GM12801 (cell line): ENCODE results near the gene PRKCA.

ENCODE experiments used
- TF ChIP-seq, protein P1 (sequence below): IDR thresholded peaks from one replicate; pipeline ENCODE4 v1.5.1; 2011; ENCODE audit warnings: control low read depth; ENCODE audit not compliant: insufficient read length; ENCODE audit errors: extremely low read depth

PRKCA gene

DNA sequence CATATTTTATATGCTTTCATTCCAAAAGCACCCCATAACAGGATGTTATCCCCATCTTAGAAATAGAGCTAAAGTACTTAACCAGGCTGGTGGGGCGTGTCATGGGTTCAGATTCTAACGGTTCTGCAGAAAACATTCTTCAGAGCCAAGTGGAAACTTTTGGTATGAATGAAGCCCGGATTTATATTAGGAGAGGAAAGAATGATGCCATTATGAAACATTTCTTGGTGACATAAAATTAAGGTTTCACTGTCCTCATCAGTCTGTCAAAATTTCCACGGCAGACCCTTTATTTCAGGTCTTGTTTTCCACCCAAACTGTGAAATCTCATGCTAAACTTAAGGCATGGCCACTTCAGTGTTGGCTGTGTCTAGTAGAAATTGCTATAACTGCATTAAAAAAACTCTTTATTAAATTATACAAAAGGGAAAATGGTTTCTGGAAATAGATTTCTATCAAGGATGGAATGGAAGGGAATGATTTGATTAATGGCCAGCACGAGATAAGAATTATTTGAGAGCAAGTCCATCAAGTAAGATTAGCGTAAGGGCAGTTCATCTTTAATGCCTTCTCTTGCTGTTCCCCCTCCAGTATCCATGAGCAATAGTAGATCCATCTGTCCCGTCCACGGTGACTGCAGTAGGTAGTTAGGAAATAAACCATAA lies 11.7 kb downstream of the PRKCA start:
- TF ChIP-seq, protein P1, sequence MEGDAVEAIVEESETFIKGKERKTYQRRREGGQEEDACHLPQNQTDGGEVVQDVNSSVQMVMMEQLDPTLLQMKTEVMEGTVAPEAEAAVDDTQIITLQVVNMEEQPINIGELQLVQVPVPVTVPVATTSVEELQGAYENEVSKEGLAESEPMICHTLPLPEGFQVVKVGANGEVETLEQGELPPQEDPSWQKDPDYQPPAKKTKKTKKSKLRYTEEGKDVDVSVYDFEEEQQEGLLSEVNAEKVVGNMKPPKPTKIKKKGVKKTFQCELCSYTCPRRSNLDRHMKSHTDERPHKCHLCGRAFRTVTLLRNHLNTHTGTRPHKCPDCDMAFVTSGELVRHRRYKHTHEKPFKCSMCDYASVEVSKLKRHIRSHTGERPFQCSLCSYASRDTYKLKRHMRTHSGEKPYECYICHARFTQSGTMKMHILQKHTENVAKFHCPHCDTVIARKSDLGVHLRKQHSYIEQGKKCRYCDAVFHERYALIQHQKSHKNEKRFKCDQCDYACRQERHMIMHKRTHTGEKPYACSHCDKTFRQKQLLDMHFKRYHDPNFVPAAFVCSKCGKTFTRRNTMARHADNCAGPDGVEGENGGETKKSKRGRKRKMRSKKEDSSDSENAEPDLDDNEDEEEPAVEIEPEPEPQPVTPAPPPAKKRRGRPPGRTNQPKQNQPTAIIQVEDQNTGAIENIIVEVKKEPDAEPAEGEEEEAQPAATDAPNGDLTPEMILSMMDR: no peak

DNA sequence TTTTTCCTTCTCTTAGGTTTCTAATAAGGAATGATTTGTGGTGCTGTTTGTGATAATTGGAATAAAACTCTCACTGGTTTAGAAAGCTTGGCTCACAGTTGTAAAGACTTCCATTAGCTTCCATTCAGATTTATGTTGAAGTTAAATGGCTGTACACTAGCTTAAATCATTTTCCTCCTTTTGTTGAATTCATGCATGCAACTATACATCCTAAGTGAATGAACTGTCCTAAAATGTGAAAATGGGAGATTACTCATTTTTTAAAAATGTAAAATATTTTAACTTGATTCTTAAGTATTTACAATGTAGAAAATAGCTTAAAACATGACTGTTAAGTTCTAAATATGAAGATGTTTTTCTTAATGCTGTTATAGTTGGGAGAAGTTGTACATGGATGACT lies 15.2 kb downstream of the PRKCA start:
- TF ChIP-seq, protein P1: no peak

DNA sequence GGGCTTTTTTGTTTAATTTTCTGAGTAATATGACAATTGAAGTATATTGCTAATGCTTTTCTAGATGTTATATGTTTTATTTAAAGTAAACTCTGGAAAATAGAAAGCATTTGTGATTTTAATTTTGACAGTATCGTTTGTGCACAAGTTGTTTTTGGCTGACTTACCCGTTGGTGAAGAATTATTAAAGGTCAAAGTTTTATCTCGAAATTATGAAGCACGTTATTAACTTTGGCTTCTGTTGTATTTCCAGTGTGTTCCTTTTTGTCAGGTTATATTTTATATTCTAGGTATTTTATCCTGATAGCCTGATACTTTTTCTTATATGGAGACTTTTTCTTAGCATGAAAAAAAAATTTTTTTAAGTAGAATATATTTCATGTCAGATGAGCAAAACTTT lies 16.8 kb downstream of the PRKCA start:
- TF ChIP-seq, protein P1: no peak

DNA sequence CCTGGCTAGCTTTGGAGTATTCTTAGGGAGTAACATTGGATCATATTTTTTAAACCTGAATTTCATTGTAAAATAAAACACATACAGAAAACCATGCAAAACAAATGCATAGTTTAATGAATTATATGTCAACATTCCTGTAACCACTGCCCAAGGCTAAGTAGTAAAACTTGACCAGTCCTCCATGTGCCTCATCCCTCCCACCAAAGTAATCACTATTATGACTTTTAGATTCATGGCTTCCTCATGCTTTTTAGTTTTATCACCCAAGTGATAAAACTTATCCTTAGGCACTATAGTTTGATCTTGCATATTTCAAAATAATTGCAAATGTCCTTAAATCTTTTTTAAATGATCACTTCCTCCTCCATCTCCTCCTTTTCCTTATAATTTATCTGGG lies 20.4 kb downstream of the PRKCA start:
- TF ChIP-seq, protein P1: no peak

DNA sequence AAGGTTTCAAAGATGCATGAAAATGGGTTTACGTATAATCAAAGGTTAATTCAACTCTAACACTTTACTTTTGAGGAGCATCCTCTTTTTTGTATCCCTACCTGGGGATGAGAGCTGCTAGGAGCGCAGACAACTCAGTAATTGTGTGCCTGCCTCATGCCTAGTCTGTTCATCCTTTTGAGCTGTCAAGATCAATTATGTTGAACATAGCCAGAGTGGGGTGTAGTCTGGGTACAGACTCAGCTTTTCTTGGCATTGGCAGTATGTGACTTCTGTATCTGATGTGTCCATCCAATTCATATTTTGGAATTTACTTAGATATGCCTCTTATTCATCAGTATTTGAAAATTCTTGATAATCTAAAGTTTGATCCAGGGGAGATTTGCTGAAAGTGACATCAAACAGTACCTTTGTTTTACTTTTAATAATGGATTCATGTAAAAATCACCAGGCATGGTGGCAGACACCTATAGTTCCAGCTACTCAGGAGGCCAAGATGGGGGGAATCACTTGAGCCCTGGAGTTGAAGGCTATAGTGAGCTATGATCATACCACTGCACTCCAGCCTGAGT lies 24.1 kb downstream of the PRKCA start:
- TF ChIP-seq, protein P1: no peak

DNA sequence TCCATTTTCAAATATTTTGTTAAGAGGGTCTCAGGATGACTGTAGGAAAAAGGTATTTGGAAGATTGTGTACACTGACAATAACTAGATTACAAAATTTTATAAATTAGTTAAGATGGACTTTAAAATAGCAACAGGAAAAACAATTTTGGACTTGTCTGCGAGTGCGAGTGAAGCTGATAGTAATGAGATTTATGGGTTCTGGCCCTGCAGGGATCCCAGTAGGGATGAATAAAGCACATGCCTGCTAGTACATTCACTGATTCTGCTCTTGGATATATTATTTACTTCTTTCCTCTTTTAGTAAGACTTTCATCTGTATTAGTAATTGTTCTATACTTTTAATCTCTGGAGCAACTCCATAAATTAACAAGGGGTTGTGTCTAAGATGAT lies 28.2 kb downstream of the PRKCA start:
- TF ChIP-seq, protein P1: no peak

DNA sequence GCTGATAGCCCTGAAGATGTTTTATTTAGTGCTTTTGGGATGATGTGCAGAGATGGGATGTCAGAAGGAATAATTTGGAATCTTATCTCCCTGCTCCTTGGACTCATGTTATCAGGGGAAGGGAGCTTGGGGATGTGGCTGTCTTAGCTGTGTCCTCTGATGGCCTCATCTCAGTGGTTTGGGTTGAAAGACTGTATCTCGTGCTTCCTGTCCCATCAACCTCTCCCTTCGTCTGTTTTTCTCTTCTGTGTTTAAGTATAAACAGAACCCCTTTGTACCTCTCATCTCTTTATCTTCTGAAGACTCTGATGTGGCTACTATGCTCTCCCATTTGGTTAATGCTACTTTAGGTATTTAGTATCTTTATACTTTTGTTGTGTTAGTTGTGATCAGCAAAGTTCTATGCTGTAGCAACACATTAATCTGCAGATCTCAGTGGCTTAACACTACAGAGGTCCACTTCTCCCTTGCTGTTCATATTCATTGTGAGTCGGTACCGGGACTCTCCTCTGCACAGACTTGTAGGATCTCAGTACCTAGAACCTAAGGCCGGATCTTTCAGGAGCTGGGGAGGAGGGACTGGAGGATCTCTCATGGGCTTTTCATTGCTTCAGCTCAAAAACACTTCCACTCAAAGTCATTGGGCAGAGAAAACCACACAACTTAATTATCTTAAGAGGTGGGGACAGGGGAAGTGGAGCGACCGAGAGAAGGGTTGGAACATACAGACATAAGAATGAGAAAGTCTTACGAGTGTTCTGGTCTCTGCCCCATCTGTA lies 28.8 kb downstream of the PRKCA start:
- TF ChIP-seq, protein P1: no peak
